ENCODE data around the gene MED6.

DNA sequence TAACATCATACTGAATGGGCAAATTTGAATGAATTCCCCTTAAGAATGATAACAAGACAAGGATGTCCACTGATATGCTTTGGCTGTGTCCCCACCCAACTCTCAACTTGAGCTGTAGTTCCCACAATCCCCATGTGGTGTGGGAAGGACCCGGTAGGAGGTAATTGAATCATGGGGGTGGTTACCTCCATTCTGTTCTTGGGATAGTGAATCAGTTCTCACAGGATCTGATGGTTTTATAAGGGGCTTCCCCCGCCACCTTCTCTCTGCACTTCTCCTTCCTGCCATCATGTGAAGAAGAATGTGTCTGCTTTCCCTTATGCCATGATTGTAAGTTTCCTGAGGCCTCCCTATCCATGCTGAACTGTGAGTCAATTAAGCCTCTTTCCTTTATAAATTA lies 29.3 kb downstream of the MED6 start:
- TF ChIP-seq, protein P1, sequence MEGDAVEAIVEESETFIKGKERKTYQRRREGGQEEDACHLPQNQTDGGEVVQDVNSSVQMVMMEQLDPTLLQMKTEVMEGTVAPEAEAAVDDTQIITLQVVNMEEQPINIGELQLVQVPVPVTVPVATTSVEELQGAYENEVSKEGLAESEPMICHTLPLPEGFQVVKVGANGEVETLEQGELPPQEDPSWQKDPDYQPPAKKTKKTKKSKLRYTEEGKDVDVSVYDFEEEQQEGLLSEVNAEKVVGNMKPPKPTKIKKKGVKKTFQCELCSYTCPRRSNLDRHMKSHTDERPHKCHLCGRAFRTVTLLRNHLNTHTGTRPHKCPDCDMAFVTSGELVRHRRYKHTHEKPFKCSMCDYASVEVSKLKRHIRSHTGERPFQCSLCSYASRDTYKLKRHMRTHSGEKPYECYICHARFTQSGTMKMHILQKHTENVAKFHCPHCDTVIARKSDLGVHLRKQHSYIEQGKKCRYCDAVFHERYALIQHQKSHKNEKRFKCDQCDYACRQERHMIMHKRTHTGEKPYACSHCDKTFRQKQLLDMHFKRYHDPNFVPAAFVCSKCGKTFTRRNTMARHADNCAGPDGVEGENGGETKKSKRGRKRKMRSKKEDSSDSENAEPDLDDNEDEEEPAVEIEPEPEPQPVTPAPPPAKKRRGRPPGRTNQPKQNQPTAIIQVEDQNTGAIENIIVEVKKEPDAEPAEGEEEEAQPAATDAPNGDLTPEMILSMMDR (IDR thresholded peaks at IDR 0.05; ENCODE audit: low read depth, low read length), result no peak
- no peak for TF ChIP-seq POLR2A (IDR thresholded peaks at IDR 0.05; ENCODE audit: extremely low read depth, insufficient read length)
- TF ChIP-seq, protein P2, sequence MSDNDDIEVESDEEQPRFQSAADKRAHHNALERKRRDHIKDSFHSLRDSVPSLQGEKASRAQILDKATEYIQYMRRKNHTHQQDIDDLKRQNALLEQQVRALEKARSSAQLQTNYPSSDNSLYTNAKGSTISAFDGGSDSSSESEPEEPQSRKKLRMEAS (IDR thresholded peaks at IDR 0.05; ENCODE audit: low read depth, low read length), result no peak
- TF ChIP-seq MYC (IDR thresholded peaks at IDR 0.05; ENCODE audit: low read depth, low read length), result no peak

All from NB4 (cell line).